ENCODE data around the gene FGF21.

Gene FGF21

DNA sequence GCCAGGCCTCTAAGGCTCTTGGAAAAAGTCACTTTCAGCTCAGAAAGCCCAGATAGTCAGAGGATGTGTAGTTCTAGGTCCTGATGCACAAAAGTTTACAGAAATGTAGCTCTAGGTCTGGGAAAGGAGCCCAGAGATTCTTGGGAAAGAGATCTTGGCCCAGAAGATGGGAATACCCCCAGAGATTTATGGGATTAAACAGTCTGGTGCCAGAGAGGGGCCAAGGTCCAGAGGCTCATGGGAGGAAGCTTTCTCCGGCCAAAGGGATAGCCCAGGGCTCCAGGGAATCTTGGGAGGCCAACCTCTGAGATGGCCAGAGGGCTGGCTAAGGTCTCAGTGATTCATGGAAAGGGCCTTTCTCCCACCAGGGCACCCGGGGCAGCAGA is 40.4 kb downstream of the FGF21 start:
- peak; percentile 68 to 87 for DNase-seq
- peaks cover 0 to 35% (median 14%) of the 10 kb centered on the region in 3 donors for H3K36me3 ChIP-seq
- H3K27ac ChIP-seq: peak overlapping the region; percentile 80 to 86
- peaks cover 0 to 23% (median 17%) of the 10 kb centered on the region in 4 donors for H3K4me1 ChIP-seq
- no peaks in the 10 kb centered on the region for H3K9me3 ChIP-seq
- intact Hi-C loops (cut with DNase I; ENCODE audit: low total_unique reads): loop anchor here (2.0 to 5.0 kb wide), 2 partner anchors 37 to 177 kb away; no protein-coding TSS in a partner anchor
- peak overlapping the region; percentile 36 to 45 for H3K4me3 ChIP-seq
- TF ChIP-seq, protein P1, sequence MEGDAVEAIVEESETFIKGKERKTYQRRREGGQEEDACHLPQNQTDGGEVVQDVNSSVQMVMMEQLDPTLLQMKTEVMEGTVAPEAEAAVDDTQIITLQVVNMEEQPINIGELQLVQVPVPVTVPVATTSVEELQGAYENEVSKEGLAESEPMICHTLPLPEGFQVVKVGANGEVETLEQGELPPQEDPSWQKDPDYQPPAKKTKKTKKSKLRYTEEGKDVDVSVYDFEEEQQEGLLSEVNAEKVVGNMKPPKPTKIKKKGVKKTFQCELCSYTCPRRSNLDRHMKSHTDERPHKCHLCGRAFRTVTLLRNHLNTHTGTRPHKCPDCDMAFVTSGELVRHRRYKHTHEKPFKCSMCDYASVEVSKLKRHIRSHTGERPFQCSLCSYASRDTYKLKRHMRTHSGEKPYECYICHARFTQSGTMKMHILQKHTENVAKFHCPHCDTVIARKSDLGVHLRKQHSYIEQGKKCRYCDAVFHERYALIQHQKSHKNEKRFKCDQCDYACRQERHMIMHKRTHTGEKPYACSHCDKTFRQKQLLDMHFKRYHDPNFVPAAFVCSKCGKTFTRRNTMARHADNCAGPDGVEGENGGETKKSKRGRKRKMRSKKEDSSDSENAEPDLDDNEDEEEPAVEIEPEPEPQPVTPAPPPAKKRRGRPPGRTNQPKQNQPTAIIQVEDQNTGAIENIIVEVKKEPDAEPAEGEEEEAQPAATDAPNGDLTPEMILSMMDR (IDR thresholded peaks at IDR 0.05): no peak
- H3K27me3 ChIP-seq: no peaks in the 10 kb centered on the region

DNA sequence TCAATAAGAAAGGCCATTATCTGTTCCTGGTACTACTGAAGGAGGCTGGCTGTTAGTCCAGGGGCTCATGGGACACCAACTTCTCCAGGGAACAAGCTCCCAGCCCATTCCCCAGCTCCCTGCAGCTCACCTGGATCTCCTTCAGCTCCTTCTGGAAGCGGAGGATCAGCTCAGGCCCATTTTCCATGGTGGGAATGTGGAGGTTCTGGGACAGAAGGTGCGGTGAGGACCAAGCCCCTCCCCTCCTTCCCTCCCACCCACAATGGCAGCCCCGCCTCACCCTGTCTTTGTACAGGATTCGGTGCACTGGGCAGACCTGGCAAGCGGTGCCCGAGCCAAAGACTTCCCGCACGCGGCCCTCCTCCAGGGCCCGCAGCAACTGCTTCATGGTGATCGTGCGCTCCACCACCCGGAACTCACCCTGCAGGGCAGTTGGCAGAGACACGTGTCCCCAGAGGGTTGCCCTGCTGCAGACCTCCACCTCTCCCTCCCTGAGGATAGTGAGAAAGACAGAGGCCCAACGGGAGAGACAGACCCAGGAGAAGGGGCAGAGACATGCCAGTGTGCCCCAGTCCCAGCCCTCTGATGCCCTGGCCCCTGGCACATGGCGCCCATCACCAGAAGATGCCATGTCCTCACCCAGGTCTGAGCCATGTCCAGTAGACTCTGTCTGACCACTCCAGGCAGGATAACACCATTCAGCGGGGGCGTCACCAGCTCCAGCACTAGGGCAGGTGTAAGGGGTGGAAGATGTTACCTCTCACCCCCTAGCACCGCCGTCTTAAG is 41.2 kb downstream of the FGF21 start:
- intact Hi-C loops (cut with DNase I; ENCODE audit: low total_unique reads): loop anchor here (5.0 kb wide), 1 partner anchor 176 kb away; no protein-coding TSS in a partner anchor
- Histone ChIP-seq H3K36me3 (peaks cover 0 to 35% (median 14%) of the 10 kb centered on the region in 3 donors), H3K27ac (peak overlapping the region; percentile 80 to 86), H3K27me3 (no peaks in the 10 kb centered on the region), H3K4me3 (no peak overlapping the region), H3K4me1 (peaks cover 0 to 23% (median 17%) of the 10 kb centered on the region in 4 donors), H3K9me3 (no peaks in the 10 kb centered on the region)
- no peak for DNase-seq
- TF ChIP-seq, protein P1 (IDR thresholded peaks at IDR 0.05): no peak

DNA sequence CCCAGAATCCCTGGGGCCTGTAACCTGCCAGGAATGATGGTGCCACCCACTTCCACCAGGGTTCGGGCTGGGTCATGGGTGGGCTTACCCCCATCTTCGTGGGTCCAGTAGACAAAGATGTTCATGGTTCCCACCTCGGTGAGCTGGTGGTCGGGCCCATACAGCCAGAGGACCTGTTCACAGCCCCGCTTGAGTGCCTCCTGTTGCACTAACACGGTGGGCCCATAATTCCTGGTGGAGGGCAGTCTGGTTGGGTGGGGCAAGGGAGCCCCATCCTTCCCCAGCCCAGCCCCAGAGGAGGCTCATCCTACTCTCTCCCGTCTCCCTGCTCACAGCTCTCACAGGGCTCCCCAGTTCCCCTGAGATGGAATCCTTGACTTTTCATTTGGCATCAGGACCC is 41.8 kb downstream of the FGF21 start:
- TF ChIP-seq, protein P1 (IDR thresholded peaks at IDR 0.05): no peak
- peaks cover 0 to 23% (median 17%) of the 10 kb centered on the region in 4 donors for H3K4me1 ChIP-seq
- no peak overlapping the region for H3K4me3 ChIP-seq
- H3K27ac ChIP-seq: peak overlapping the region in 1 of 2 donors; percentile 86
- H3K36me3 ChIP-seq: peaks cover 0 to 35% (median 14%) of the 10 kb centered on the region in 3 donors
- DNase-seq: no peak
- intact Hi-C loops (cut with DNase I; ENCODE audit: low total_unique reads): loop anchor here (5.0 kb wide), 1 partner anchor 175 kb away; no protein-coding TSS in a partner anchor
- no peaks in the 10 kb centered on the region for H3K27me3 ChIP-seq
- H3K9me3 ChIP-seq: no peaks in the 10 kb centered on the region

DNA sequence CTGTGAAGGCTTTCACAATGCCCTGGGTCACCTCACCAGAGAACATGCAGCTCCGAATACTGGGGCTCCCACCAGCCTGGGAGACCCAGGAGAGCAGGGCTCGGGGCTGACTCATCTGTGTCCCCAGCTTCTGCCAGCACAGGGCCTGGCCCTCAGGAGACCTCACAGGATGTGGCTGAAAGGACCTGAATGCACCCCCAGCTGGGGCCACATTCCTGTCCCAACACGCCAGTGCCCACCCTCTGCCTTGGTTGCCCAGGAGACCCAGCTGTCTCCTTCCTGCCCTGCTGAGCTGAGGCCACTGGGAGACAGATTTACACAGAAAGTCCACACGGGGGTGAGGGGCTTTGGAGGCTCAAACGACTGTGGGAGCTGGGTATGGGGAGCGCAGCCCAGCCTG is 43.6 kb downstream of the FGF21 start:
- no peak overlapping the region for H3K27ac ChIP-seq
- no peak for DNase-seq
- no peaks in the 10 kb centered on the region for H3K27me3 ChIP-seq
- no peaks in the 10 kb centered on the region for H3K9me3 ChIP-seq
- H3K4me1 ChIP-seq: peaks cover 0 to 23% (median 17%) of the 10 kb centered on the region in 4 donors
- H3K36me3 ChIP-seq: peaks cover 0 to 42% (median 14%) of the 10 kb centered on the region in 3 donors
- intact Hi-C loops (cut with DNase I; ENCODE audit: low total_unique reads): loop anchor here (5.0 kb wide), 1 partner anchor 173 kb away; no protein-coding TSS in a partner anchor
- no peak overlapping the region for H3K4me3 ChIP-seq
- TF ChIP-seq, protein P1 (IDR thresholded peaks at IDR 0.05): no peak

DNA sequence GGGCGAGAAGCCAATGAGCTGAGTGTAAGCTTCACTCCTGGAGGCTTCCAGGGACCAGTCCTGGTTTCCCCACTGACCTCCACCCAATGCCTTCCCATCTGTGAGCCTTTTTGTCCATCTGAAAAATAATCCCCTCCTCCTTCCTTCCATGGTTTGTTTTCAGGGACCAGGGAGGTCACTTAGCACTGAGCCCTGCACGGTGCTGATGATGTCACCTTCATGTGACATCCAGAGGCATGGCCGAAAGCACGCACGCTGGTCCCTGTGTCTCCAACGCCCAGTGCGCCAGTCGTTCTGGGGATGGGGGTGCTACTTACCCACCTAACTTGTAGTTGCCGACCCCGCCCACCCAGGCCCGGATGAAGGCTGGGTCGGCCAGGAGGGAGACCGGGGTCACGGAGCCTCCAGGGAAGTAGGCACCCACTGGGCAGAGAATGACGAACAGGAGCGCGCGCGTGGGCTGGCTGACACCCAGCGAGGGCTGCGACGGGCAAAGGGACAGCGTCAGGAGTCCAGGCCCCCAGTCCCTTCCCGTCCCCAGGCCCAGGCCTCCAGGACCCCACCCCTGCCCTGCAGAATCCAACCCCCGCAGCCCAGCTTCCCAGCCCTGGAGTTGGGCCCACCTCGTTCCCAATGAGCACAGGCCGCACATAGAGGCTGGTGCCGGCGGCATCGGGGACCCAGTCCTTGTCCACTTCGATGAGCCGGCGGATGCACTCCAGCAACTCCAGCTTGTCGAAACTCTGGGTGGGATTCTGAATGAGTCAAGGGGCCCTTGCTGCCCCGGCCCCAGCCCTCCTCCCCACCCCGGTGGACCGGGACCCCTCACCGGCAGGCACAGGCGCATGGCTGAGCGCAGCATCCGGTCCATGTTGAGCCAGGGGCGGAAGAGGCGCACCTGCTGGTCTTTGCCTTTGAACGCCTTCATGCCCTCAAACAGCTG is 44.3 kb downstream of the FGF21 start:
- H3K36me3 ChIP-seq: peaks cover 0 to 46% (median 14%) of the 10 kb centered on the region in 3 donors
- intact Hi-C loops (cut with DNase I; ENCODE audit: low total_unique reads): loop anchor here (5.0 kb wide), 1 partner anchor 173 kb away; no protein-coding TSS in a partner anchor
- no peaks in the 10 kb centered on the region for H3K9me3 ChIP-seq
- no peaks in the 10 kb centered on the region for H3K27me3 ChIP-seq
- DNase-seq: no peak
- H3K27ac ChIP-seq: no peak overlapping the region
- H3K4me1 ChIP-seq: peaks cover 0 to 20% (median 15%) of the 10 kb centered on the region in 4 donors
- no peak overlapping the region for H3K4me3 ChIP-seq
- TF ChIP-seq, protein P1 (IDR thresholded peaks at IDR 0.05): no peak

Data from tibial artery (tissue), 4 donors.